Measurements from ENCODE around the gene DIO3.
"Not testable (repeated sequence)": the region's sequence is repeated elsewhere in the genome, so short reads cannot be mapped to it uniquely, and the experiment has no call there.

The DIO3 gene

DNA sequence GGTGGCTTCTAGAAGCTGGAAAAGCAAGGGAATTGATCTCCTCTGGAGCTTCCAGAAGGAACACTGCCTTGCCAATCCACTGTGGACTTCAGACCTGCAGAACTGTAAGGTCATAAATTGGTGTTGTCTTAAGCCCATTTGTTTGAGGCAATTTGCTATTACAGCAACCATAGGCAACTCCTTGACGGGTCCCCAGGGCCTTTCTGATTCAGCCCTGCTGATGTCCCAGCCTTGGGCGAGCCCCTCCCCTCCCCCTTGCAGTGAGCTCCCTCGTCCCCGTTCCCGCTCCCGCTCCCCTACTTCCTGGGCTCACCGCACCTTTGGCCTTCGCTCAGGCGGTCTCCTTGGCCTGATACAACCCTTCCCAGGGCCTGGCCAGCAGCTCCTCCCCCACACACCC lies 18.9 kb upstream of the DIO3 start:
- no peak for DNase-seq (ENCODE audit: low read depth in 2 of 3, low spot score in 1 of 3)

DNA sequence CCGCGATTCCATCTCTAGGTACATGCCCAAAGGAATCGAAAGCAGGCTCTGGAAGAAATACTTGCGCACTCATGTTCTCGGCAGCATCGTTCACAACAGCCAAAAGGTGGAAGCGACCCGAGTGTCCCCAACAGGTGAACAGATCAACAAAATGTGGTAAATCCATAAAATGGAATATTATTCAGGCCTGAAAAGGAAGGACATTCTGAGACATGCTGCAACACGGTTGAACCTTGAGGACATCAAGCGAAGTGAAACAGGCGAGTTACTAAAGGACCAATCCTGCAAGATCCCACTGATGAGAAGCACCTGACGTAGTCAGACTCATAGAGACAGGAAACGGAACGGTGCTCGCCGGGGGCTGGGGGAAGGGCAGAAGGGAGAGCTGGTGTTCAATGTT lies 17.5 kb upstream of the DIO3 start:
- DNase-seq (ENCODE audit: low read depth in 2 of 3, low spot score in 1 of 3), result no peak

DNA sequence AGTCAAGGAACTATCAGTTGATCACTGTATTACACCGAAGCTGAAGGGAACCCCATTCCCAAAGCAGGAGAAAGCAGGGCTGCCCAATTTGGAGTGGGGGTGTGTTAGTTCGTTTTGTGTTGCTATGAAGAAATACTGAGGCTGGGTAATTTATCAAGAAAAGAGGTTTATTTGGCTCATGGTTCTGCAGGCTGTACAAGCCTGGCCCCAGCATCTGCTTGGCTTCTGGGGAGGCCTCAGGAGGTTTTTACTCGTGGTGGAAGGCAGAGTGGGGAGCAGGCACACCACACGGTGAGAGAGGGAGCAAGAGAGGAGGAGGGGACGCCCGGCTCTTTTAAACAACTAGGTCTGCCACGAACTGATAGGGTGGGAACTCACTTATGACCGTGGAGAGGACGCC lies 16.7 kb upstream of the DIO3 start:
- DNase-seq (ENCODE audit: low read depth in 2 of 3, low spot score in 1 of 3), result no peak

- DNase-seq (ENCODE audit: low read depth in 2 of 3, low spot score in 1 of 3), result no peak
These were observed 14.6 kb upstream of the DIO3 start for GRCh38 chr14:101546706-101547105.

DNA sequence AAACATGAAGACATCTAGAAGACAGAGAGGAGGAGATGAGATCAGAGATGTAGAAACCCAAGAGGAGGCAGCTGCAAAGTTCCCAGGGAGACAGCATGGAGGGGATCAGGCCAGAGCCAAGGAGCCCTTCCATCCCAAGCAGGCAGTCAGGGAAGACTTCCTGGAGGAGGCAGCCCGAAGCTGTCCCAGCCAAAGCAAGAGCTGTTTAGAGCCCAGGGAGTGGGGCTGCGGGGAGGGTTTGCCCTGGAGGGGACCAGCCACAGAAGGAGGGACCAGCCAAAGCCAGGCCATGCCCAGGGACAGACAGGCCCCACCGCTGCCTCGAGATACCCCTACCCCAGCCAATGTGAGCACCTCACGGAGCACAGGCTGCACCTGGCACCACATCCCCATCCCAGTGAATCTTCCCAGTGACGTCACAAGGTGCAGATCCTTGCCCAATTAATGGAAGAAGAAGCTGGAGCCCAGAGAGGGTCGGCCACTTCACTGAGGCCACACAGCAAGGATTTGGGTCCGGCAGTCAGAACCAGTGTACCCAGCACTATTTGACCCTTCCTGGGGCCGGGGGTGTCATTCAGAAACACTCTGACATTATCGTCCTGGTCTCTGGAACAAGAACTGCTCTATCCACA lies 14.1 kb upstream of the DIO3 start:
- DNase-seq (ENCODE audit: low read depth in 2 of 3, low spot score in 1 of 3), result no peak

DNA sequence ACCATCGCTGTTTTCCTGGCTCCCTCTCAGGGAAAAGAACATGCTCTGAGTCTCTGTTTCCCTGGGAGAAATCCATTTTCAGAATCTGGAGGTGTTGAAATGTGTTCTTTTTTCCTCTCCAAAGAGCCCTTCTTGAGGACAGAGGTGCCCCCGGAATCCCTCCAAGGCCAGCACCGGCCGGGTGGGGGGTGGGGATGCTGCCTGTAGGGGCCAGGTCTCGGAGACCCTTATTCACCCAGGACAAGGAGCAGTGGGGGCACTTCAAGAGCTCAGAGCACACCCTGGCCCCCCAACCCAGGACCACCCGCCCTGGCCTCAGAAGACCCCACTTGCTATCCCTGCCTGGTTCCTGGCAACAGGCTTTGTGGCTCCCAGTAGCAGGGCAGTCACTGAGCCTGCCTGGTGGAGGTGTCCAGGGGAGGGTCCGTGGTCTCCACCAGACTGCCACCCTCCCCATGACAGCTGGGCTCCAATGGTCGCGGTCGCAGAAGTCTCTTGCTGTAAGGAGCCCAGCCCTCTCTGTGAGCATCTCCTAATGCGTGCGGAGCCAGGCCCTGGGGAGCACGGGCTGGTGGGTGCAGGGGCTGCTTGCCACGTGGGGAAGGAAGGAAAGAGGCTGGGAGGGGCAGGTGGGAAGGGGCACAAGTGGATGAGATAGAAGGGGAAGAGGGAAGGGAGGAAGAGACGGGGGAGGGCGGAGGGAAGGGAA lies 13.2 kb upstream of the DIO3 start:
- no peak for DNase-seq (ENCODE audit: low read depth in 2 of 3, low spot score in 1 of 3)

GRCh38 chr14:101548710-101549109 lies 12.6 kb upstream of the DIO3 start:
- no peak for DNase-seq (ENCODE audit: low read depth in 2 of 3, low spot score in 1 of 3)

DNA sequence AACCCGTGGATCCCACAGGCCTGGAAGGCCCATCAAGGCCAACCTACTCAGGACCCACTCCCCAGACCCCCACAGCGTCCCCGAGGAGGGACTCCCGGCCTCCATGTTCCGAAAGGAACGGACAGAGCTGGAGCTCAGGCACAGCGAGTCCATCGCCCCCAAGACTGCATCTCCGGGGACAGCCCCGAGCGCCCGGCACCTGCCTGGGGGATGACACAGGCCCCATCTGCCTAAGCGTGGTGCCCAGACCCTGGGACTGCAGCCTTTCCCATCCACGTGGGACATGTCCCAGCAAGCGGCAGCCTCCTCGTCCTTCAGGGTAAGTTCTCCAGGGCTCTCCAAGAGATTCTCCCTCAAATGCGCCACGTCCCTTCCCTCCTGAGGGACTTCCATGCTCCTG lies 12.1 kb upstream of the DIO3 start:
- no peak for DNase-seq (ENCODE audit: low read depth in 2 of 3, low spot score in 1 of 3)

DNA sequence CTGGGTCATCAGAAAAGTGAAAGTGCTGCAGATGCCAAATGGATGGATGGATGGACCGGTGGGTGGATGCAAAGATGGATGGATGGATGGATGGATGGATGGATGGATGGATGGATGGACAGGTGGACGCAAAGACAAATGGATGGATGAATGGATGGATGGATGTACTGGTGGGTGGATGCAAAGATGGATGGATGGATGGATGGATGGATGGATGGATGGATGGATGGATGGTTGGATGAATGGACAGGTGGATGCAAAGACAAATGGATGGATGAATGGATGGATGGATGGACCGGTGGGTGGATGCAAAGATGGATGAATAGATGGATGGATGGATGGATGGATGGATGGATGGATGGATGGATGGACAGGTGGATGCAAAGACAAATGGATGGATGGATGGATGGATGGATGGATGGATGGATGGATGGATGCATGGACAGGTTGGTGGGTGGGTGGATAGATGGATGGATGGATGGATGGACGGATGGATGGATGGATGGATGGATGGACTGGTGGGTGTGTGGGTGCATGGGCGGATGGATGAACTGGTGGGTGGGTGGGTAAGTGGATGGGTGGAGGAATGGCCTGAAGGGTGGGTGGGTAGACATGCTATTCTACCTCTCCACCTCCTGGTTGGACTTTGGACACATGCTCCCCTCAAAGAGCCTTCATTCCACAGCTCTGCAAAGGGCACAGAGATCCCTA lies 10.9 kb upstream of the DIO3 start:
- not testable (repeated sequence) for DNase-seq (ENCODE audit: low read depth in 2 of 3, low spot score in 1 of 3)

- no peak for DNase-seq (ENCODE audit: low read depth in 2 of 3, low spot score in 1 of 3)
These were observed 9.3 kb upstream of the DIO3 start for GRCh38 chr14:101551729-101552595.

DNA sequence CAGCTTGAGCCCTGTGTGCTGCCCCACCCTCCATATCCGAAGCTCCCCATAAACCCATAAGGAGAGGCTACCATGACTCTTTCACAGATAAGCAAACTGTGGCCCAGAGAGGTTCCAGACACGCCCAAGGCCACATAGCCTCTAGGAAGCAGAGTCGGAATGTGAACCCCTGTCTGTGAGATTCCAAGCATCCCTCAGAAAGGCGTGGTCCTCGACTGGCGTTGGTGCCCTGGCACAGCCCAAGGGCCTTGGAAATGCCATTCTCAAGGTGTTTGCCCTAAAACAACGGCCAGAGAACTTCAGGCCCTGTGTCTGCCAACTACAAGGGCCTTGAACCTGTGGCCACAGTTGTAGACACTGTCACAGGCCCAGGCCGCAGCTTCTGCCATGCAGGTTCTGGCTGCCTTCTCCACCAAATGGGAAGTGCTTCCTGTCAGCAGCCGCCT lies 8.5 kb upstream of the DIO3 start:
- no peak for DNase-seq (ENCODE audit: low read depth in 2 of 3, low spot score in 1 of 3)

DNA sequence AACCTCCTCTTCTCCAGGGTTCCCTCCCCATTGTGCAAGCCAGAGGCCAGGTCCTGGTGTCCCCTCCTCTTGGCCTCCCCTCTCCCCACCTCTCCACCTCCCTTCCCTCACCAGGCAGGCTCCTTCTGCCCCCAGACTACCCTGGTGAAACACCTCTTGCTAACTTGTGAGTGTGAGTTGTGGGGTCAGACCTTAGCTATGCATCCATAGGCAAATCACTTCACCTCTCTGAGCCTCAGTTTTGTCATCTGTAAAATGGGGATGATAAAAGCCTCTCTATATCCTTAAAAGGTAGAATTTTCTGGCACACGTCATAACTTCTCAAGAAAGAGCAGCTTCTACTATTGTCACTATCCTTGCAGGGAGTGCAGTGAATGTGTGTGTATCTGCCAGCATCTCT lies 7.9 kb upstream of the DIO3 start:
- no peak for DNase-seq (ENCODE audit: low read depth in 2 of 3, low spot score in 1 of 3)

- no peak for DNase-seq (ENCODE audit: low read depth in 2 of 3, low spot score in 1 of 3)
These were observed 7.4 kb upstream of the DIO3 start for GRCh38 chr14:101553931-101554330.

DNA sequence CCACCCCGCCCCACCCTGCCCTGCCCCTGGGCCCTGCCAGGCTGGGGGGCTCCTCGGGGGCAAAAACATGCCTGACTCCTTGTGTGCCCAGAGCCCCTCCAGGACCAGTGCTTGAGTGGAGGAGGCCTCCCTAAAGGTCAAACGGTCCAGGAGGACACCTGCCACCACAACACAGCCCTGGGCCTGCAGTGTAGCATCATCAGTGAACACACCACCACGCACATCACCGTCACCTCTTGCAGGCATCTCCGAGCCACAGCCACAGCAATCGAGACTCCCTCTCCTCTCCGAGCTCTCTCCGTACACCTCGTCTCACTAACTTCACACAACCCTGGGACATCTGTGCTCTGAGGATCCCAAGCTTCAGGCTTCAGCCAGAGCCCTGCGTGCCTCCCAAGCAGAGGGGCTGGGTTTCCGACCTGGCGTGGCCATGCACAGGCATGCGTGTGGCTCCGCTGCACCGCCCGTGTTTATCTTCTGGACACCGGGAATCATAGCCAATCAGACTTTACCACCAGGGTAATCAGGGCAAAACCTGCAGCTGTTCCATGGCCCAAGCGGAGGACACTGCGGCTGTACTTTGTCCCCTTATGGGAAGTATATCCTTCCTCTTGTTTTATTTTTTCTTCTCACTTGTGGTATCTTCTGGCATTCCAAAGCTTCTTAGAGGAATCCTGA lies 6.2 kb upstream of the DIO3 start:
- no peak for DNase-seq (ENCODE audit: low read depth in 2 of 3, low spot score in 1 of 3)

GRCh38 chr14:101555669-101556043 lies 5.6 kb upstream of the DIO3 start:
- DNase-seq (ENCODE audit: low read depth in 2 of 3, low spot score in 1 of 3), result not testable (repeated sequence)

DNA sequence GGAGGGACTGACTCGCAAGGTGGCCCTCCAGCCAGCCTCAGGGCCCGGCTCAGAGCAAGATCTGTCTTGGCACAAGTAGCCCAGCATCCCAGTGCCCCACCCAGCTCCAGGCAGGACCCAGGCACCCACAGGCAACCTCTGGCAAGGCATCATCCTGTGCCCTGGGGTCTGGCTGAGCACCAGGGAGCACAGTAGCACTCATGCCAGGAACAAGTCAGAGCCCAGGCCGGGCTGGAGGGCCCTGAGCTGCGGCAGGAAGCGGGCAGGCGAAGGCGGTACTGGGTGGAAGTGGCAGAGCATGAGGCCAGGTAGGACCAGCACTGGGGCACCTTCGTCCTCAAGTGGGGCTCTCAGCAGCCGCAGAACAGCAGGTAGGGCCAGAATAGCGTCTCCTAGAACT lies 5.2 kb upstream of the DIO3 start:
- no peak for DNase-seq (ENCODE audit: low read depth in 2 of 3, low spot score in 1 of 3)

- no peak for DNase-seq (ENCODE audit: low read depth in 2 of 3, low spot score in 1 of 3)
These were observed 4.6 kb upstream of the DIO3 start for GRCh38 chr14:101556566-101557320.

- DNase-seq (ENCODE audit: low read depth in 2 of 3, low spot score in 1 of 3), result no peak
These were observed 4.0 kb upstream of the DIO3 start for GRCh38 chr14:101557321-101557695.

DNA sequence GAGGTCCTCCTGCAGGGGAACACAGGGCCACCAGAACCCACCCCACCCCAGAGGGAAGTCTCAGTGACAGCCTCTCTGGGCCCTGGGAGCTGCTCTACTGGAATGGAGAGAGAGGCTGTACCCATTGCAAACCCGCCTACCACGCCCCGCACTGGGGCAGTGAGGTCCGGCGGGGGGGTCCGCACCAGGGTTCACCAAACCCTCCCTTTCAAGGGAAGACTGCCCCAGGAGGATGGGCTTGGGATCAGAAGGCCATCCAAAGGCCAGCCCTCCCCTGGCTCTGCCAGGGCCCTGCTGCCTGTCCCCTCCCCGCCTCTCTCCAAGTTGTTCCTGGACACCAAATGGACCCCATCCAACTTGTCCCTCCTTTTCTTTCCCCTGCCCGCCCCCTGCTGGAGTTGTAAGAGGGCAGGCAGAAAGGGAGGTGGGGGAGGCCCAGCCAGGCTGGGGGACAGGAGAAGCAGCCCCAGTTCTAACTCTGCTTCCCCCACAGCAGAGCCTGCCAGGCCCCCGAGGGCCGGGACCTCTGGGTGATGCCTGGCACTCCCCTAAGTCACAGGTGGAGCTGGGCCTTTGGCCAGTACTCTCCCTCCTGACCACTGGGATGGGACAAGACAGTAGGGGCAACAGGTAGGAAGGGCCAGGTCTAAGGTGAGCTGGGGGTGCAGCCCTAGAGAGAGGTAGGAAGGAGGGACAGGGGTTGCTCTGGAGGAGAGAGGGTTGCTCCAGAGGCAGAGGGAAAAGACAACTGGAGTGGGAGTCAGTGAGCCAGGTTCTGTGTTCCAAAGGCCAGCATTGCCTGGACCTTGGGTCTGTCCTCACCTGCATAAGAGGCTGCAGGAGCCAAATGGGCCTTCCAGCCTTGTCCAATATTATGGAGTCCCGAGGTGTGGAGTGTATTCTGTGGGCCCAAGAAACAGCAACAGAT lies 3.2 kb upstream of the DIO3 start:
- DNase-seq (ENCODE audit: low read depth in 2 of 3, low spot score in 1 of 3), result no peak
